Measurements from ENCODE around the gene LLGL1.

LLGL1 gene

GRCh38 chr17:18235743-18236256 is 10.4 kb downstream of the LLGL1 start:
- Histone ChIP-seq H3K4me1 (ENCODE audit: control insufficient read depth in 5 of 5, insufficient read depth in 5 of 5, low read length in 5 of 5) (no peaks in the 10 kb centered on the region), H3K4me3 (ENCODE audit: low read depth in 1 of 5, low read length in 5 of 5) (no peak overlapping the region), H3K27ac (ENCODE audit: low read depth, low read length) (no peak overlapping the region), H3K36me3 (ENCODE audit: control insufficient read depth in 5 of 5, insufficient read depth in 5 of 5, low read length in 5 of 5) (peaks cover 0 to 85% (median 68%) of the 10 kb centered on the region in 5 donors), H3K9ac (ENCODE audit: low read length in 5 of 5) (no peak overlapping the region), H3K27me3 (ENCODE audit: control insufficient read depth in 5 of 5, insufficient read depth in 4 of 5, low read length in 5 of 5) (no peaks in the 10 kb centered on the region), H3K9me3 (ENCODE audit: control insufficient read depth in 5 of 5, low read length in 5 of 5) (no peaks in the 10 kb centered on the region)

GRCh38 chr17:18236494-18236893 is 11.1 kb downstream of the LLGL1 start:
- Histone ChIP-seq H3K9me3 (ENCODE audit: control insufficient read depth in 5 of 5, low read length in 5 of 5) (no peaks in the 10 kb centered on the region), H3K27me3 (ENCODE audit: control insufficient read depth in 5 of 5, insufficient read depth in 4 of 5, low read length in 5 of 5) (no peaks in the 10 kb centered on the region), H3K27ac (ENCODE audit: low read depth, low read length) (no peak overlapping the region), H3K36me3 (ENCODE audit: control insufficient read depth in 5 of 5, insufficient read depth in 5 of 5, low read length in 5 of 5) (peaks cover 0 to 92% (median 73%) of the 10 kb centered on the region in 5 donors), H3K4me1 (ENCODE audit: control insufficient read depth in 5 of 5, insufficient read depth in 5 of 5, low read length in 5 of 5) (no peaks in the 10 kb centered on the region), H3K4me3 (ENCODE audit: low read depth in 1 of 5, low read length in 5 of 5) (no peak overlapping the region), H3K9ac (ENCODE audit: low read length in 5 of 5) (no peak overlapping the region)

DNA sequence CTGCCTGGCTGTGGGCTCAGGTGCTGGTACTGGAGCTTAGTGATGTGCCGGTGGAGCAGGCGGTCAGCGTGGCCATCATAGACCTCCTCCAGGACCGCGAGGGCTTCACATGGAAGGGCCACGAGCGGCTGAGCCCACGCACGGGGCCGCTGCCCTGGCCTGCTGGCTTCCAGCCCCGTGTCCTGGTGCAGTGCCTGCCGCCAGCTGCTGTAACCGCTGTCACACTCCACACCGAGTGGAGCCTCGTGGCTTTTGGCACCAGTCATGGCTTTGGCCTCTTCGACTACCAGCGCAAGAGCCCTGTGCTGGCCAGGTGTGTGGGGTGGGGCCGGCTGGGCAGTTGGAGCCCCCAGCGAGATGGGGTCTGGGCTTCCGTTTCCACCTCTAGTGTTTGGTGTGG is 12.0 kb downstream of the LLGL1 start:
- Histone ChIP-seq H3K27ac (ENCODE audit: low read depth, low read length) (no peak overlapping the region), H3K36me3 (ENCODE audit: control insufficient read depth in 5 of 5, insufficient read depth in 5 of 5, low read length in 5 of 5) (peaks cover 0 to 95% (median 77%) of the 10 kb centered on the region in 5 donors)

GRCh38 chr17:18238299-18238698 is 12.9 kb downstream of the LLGL1 start:
- no peak overlapping the region for H3K4me3 ChIP-seq (ENCODE audit: low read depth in 1 of 5, low read length in 5 of 5)
- H3K9ac ChIP-seq (ENCODE audit: low read length in 5 of 5): no peak overlapping the region
- H3K9me3 ChIP-seq (ENCODE audit: control insufficient read depth in 5 of 5, low read length in 5 of 5): no peaks in the 10 kb centered on the region
- H3K27me3 ChIP-seq (ENCODE audit: control insufficient read depth in 5 of 5, insufficient read depth in 4 of 5, low read length in 5 of 5): no peaks in the 10 kb centered on the region
- H3K36me3 ChIP-seq (ENCODE audit: control insufficient read depth in 5 of 5, insufficient read depth in 5 of 5, low read length in 5 of 5): peaks cover 0 to 92% (median 75%) of the 10 kb centered on the region in 5 donors
- no peaks in the 10 kb centered on the region for H3K4me1 ChIP-seq (ENCODE audit: control insufficient read depth in 5 of 5, insufficient read depth in 5 of 5, low read length in 5 of 5)
- H3K27ac ChIP-seq (ENCODE audit: low read depth, low read length): no peak overlapping the region

More for the DNA sequence above, 12.0 kb downstream of the LLGL1 start:
- Histone ChIP-seq H3K4me1 (ENCODE audit: control insufficient read depth in 5 of 5, insufficient read depth in 5 of 5, low read length in 5 of 5) (no peaks in the 10 kb centered on the region), H3K4me3 (ENCODE audit: low read depth in 1 of 5, low read length in 5 of 5) (no peak overlapping the region), H3K9me3 (ENCODE audit: control insufficient read depth in 5 of 5, low read length in 5 of 5) (no peaks in the 10 kb centered on the region), H3K27me3 (ENCODE audit: control insufficient read depth in 5 of 5, insufficient read depth in 4 of 5, low read length in 5 of 5) (no peaks in the 10 kb centered on the region), H3K9ac (ENCODE audit: low read length in 5 of 5) (no peak overlapping the region)

DNA sequence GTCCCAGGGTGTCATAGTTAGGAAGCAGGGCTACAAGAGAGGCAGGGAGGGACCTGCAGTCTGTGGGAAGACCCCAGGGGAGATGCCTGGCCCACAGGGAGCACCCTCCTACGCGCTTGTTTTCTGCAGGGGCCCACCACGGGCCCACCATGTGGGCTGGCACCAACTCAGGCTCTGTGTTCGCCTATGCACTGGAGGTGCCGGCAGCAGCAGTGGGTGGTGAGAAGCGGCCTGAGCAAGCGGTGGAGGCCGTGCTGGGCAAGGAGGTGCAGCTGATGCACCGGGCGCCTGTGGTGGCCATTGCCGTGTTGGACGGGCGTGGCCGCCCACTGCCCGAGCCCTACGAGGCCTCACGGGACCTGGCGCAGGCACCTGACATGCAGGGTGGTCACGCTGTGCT is 15.0 kb downstream of the LLGL1 start:
- H3K27me3 ChIP-seq (ENCODE audit: control insufficient read depth in 5 of 5, insufficient read depth in 4 of 5, low read length in 5 of 5): no peaks in the 10 kb centered on the region
- peaks cover 0 to 90% (median 71%) of the 10 kb centered on the region in 5 donors for H3K36me3 ChIP-seq (ENCODE audit: control insufficient read depth in 5 of 5, insufficient read depth in 5 of 5, low read length in 5 of 5)
- no peaks in the 10 kb centered on the region for H3K9me3 ChIP-seq (ENCODE audit: control insufficient read depth in 5 of 5, low read length in 5 of 5)
- no peak overlapping the region for H3K4me3 ChIP-seq (ENCODE audit: low read depth in 1 of 5, low read length in 5 of 5)
- H3K27ac ChIP-seq (ENCODE audit: low read depth, low read length): no peak overlapping the region
- no peaks in the 10 kb centered on the region for H3K4me1 ChIP-seq (ENCODE audit: control insufficient read depth in 5 of 5, insufficient read depth in 5 of 5, low read length in 5 of 5)
- no peak overlapping the region for H3K9ac ChIP-seq (ENCODE audit: low read length in 5 of 5)

DNA sequence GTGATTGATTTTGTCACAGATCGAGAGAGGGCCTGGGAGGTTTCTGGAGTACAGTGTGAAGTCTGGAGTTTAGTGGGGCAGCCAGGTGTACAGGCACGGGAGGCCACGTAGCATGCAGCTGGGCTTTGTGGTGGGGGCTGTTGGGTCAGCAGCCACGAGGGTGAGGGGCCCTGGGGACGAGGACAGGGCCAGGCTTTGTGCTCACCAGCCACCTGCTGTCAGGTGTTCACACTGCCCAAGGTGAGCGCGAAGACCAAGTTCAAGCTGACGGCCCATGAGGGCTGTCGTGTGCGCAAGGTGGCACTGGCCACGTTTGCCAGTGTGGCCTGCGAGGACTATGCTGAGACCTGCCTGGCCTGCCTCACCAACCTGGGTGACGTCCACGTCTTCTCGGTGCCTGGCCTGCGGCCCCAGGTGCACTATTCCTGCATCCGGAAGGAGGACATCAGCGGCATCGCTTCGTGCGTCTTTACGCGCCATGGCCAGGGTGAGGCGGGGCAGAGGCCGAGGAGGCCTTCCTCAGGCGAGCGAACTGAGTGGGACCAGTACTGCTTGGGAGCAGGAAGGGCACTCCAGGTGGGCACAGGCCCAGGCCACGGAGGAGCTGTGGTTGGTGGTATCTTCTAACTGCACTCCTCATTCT is 15.9 kb downstream of the LLGL1 start:
- H3K4me1 ChIP-seq (ENCODE audit: control insufficient read depth in 5 of 5, insufficient read depth in 5 of 5, low read length in 5 of 5): no peaks in the 10 kb centered on the region
- H3K36me3 ChIP-seq (ENCODE audit: control insufficient read depth in 5 of 5, insufficient read depth in 5 of 5, low read length in 5 of 5): peaks cover 0 to 90% (median 73%) of the 10 kb centered on the region in 5 donors
- no peak overlapping the region for H3K9ac ChIP-seq (ENCODE audit: low read length in 5 of 5)
- H3K4me3 ChIP-seq (ENCODE audit: low read depth in 1 of 5, low read length in 5 of 5): no peak overlapping the region
- no peaks in the 10 kb centered on the region for H3K27me3 ChIP-seq (ENCODE audit: control insufficient read depth in 5 of 5, insufficient read depth in 4 of 5, low read length in 5 of 5)
- H3K27ac ChIP-seq (ENCODE audit: low read depth, low read length): no peak overlapping the region
- H3K9me3 ChIP-seq (ENCODE audit: control insufficient read depth in 5 of 5, low read length in 5 of 5): no peaks in the 10 kb centered on the region

- Histone ChIP-seq H3K27ac (ENCODE audit: low read depth, low read length) (no peak overlapping the region), H3K4me1 (ENCODE audit: control insufficient read depth in 5 of 5, insufficient read depth in 5 of 5, low read length in 5 of 5) (peaks cover 3 to 23% (median 20%) of the 10 kb centered on the region in 5 donors), H3K36me3 (ENCODE audit: control insufficient read depth in 5 of 5, insufficient read depth in 5 of 5, low read length in 5 of 5) (peaks cover 0 to 93% (median 76%) of the 10 kb centered on the region in 5 donors), H3K4me3 (ENCODE audit: low read depth in 1 of 5, low read length in 5 of 5) (no peak overlapping the region), H3K9me3 (ENCODE audit: control insufficient read depth in 5 of 5, low read length in 5 of 5) (no peaks in the 10 kb centered on the region), H3K27me3 (ENCODE audit: control insufficient read depth in 5 of 5, insufficient read depth in 4 of 5, low read length in 5 of 5) (no peaks in the 10 kb centered on the region), H3K9ac (ENCODE audit: low read length in 5 of 5) (no peak overlapping the region)
These were observed 19.8 kb downstream of the LLGL1 start for GRCh38 chr17:18245038-18245776.

DNA sequence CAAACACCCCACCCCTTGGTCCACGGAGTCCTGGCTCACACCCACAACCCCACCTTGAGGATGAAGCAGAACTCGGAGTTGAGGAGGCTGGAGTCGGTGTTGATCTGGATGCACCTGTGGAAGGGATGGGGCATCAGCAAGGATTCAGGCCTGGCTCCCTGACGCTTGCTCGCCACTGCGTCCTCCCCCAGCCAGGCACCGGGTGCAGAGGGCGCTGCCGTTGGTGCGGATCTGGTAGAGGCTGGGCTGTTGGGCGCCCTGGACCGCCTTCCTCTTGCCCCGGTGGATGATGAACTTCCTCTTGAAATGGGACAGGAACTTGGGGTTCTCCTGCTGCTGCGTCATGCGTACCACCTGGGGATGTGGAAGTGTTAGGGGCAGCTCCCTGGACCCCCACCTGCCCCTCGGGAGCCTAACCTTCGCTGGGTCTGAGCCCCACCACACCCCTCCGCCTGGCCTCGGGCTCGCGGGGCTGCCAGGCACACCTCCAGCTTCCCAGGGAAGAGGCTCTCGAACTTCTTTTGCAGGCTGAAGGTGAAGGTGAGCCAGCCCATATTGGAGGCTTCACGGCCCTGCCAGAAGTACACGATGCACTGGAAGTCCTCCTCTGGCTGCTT is 20.8 kb downstream of the LLGL1 start:
- Histone ChIP-seq H3K27ac (ENCODE audit: low read depth, low read length) (no peak overlapping the region), H3K4me3 (ENCODE audit: low read depth in 1 of 5, low read length in 5 of 5) (no peak overlapping the region), H3K9ac (ENCODE audit: low read length in 5 of 5) (no peak overlapping the region), H3K36me3 (ENCODE audit: control insufficient read depth in 5 of 5, insufficient read depth in 5 of 5, low read length in 5 of 5) (peaks cover 0 to 93% (median 80%) of the 10 kb centered on the region in 5 donors), H3K9me3 (ENCODE audit: control insufficient read depth in 5 of 5, low read length in 5 of 5) (no peaks in the 10 kb centered on the region), H3K27me3 (ENCODE audit: control insufficient read depth in 5 of 5, insufficient read depth in 4 of 5, low read length in 5 of 5) (no peaks in the 10 kb centered on the region), H3K4me1 (ENCODE audit: control insufficient read depth in 5 of 5, insufficient read depth in 5 of 5, low read length in 5 of 5) (peaks cover 3 to 23% (median 20%) of the 10 kb centered on the region in 5 donors)

DNA sequence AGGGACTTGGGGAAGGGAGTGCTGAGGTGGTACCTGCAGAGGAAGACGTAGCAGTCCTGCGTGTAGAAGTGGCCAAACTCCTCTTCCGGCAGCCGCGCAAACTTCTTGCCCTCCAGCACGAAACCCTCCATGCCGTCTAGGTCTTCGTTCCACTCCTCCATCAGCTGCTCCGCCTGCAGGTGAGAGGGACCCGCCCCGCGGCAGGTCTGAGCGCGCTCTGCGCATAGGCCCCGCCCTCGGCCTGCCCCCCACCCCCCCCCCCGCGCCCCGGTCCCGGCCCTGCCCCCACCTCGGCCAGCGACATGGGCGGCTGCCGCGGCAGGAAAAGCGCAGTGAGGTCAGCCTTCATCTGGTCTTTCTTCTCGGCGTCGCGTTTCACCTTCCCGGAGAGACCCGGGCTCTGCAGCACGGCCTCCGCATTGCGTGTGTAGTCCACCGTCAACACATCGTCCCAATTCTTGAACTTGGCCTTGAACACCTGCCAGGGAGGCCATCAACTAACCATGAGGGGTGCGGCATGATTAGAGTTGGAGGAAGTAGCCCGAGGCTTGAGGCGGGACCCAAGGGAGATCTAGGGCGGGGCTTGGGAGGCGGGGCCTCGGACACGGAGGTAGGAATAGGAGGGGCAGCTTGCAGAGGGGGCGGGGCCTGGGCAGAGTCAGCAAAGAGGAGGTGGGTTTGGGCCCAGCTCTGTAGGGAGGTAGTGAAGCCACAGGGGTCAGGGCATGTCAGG is 21.6 kb downstream of the LLGL1 start:
- Histone ChIP-seq H3K9ac (ENCODE audit: low read length in 5 of 5) (no peak overlapping the region), H3K27me3 (ENCODE audit: control insufficient read depth in 5 of 5, insufficient read depth in 4 of 5, low read length in 5 of 5) (no peaks in the 10 kb centered on the region), H3K36me3 (ENCODE audit: control insufficient read depth in 5 of 5, insufficient read depth in 5 of 5, low read length in 5 of 5) (peaks cover 0 to 93% (median 80%) of the 10 kb centered on the region in 5 donors), H3K4me3 (ENCODE audit: low read depth in 1 of 5, low read length in 5 of 5) (no peak overlapping the region), H3K27ac (ENCODE audit: low read depth, low read length) (no peak overlapping the region), H3K9me3 (ENCODE audit: control insufficient read depth in 5 of 5, low read length in 5 of 5) (no peaks in the 10 kb centered on the region), H3K4me1 (ENCODE audit: control insufficient read depth in 5 of 5, insufficient read depth in 5 of 5, low read length in 5 of 5) (peaks cover 3 to 23% (median 20%) of the 10 kb centered on the region in 5 donors)

Data from subcutaneous abdominal adipose tissue (tissue), 5 donors.